ENCODE results near the gene FAM3C.

FAM3C gene

GRCh38 chr7:121379930-121380329 is 16.2 kb downstream of the FAM3C start:
- DNase-seq (ENCODE audit: low read depth): no peak

GRCh38 chr7:121376979-121377378 is 19.1 kb downstream of the FAM3C start:
- DNase-seq (ENCODE audit: low read depth): no peak

- no peak for DNase-seq (ENCODE audit: low read depth)
Observed at GRCh38 chr7:121373177-121373576, 22.9 kb downstream of the FAM3C start.

- DNase-seq (ENCODE audit: low read depth): no peak
Observed at GRCh38 chr7:121372376-121373010, 23.6 kb downstream of the FAM3C start.

GRCh38 chr7:121371883-121372282 is 24.2 kb downstream of the FAM3C start:
- no peak for DNase-seq (ENCODE audit: low read depth)

- no peak for DNase-seq (ENCODE audit: low read depth)
Observed at GRCh38 chr7:121371367-121371766, 24.7 kb downstream of the FAM3C start.

- DNase-seq (ENCODE audit: low read depth): no peak
Observed at GRCh38 chr7:121369462-121369861, 26.6 kb downstream of the FAM3C start.

GRCh38 chr7:121366852-121367431 is 29.2 kb downstream of the FAM3C start:
- DNase-seq (ENCODE audit: low read depth): no peak

- DNase-seq (ENCODE audit: low read depth): no peak
Observed at GRCh38 chr7:121360564-121360963, 35.5 kb downstream of the FAM3C start.

GRCh38 chr7:121355574-121355973 is 40.5 kb downstream of the FAM3C start:
- no peak for DNase-seq (ENCODE audit: low read depth)

GRCh38 chr7:121352323-121352722 is 43.8 kb downstream of the FAM3C start:
- no peak for DNase-seq (ENCODE audit: low read depth)

- no peak for DNase-seq (ENCODE audit: low read depth)
Observed at GRCh38 chr7:121351682-121352081, 44.4 kb downstream of the FAM3C start.

GRCh38 chr7:121344497-121344896 is 51.6 kb downstream of the FAM3C start:
- DNase-seq (ENCODE audit: low read depth): no peak

- no peak for DNase-seq (ENCODE audit: low read depth)
Observed at GRCh38 chr7:121344093-121344492, 52.0 kb downstream of the FAM3C start.

GRCh38 chr7:121343302-121343701 is 52.8 kb downstream of the FAM3C start:
- DNase-seq (ENCODE audit: low read depth): no peak

GRCh38 chr7:121342631-121343030 is 53.5 kb downstream of the FAM3C start:
- DNase-seq (ENCODE audit: low read depth): no peak

GRCh38 chr7:121341933-121342332 is 54.2 kb downstream of the FAM3C start:
- DNase-seq (ENCODE audit: low read depth): no peak

GRCh38 chr7:121339082-121339481 is 57.0 kb downstream of the FAM3C start:
- DNase-seq (ENCODE audit: low read depth): no peak

- no peak for DNase-seq (ENCODE audit: low read depth)
Observed at GRCh38 chr7:121337398-121337797, 58.7 kb downstream of the FAM3C start.

- DNase-seq (ENCODE audit: low read depth): no peak
Observed at GRCh38 chr7:121336579-121336978, 59.5 kb downstream of the FAM3C start.

- DNase-seq (ENCODE audit: low read depth): no peak
Observed at GRCh38 chr7:121334875-121335648, 61.0 kb downstream of the FAM3C start.

- no peak for DNase-seq (ENCODE audit: low read depth)
Observed at GRCh38 chr7:121334376-121334775, 61.7 kb downstream of the FAM3C start.

- no peak for DNase-seq (ENCODE audit: low read depth)
Observed at GRCh38 chr7:121331574-121331973, 64.5 kb downstream of the FAM3C start.
